Measurements from ENCODE around the gene VOPP1. TPM values are rescaled to one million over a fixed set of nuclear protein-coding genes. Genes with fewer than 3 reads are reported as not detected.

The VOPP1 gene, protein sequence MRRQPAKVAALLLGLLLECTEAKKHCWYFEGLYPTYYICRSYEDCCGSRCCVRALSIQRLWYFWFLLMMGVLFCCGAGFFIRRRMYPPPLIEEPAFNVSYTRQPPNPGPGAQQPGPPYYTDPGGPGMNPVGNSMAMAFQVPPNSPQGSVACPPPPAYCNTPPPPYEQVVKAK
- 145 and 163 TPM in 2 replicates for total RNA-seq

DNA sequence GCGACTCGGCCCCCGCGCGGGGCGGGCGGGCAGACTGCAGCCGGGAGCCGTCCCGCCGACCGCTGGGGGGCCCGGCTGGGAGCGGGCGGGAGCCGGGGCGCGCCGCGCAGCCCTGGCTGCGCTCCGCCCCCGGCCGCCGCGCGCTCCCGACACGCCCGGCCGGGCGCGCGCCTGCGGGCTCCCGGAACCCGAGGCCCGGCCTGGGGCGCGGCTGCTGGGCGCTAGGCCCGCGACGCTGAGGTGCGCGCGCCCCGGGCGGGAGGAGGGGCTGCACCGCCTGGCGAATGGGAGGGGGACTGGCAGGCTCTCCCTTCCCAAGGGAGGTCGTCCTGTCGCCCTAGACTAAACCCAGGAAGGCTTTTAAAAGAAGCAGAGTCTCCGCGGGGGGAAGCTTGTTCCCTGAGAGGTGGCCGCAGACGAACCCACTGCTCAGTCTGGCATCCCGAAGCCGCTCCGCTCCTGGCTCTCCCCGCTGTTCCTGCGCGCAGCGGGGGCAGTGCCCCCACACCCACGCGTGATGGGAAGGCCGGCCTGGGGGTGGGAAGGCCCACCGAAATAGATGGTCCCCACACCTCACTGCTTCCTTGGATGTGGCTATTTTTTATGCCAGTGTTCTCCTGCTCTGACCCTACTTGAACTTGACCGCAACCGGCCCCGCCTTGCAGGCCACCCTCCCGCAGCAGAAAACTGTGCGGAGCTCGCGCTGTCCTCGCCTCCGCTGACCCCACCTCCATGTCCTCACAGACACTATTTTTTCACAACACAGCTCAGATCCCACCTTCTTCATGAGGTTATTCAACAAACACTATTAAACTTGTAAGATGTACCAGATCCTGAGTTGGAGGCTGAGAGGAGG is at the start of gene VOPP1:
TSS of gene VOPP1 (minus strand) at position 125 of the 856 bp plus-strand sequence. CDS start 178 bp downstream, outside the sequence.

Other genes starting within 250 kb of the VOPP1 start
- 16.5 and 27.7 TPM in 2 replicates for gene LANCL2, start 207.2 kb downstream of the VOPP1 start, total RNA-seq